Right atrium auricular region (tissue), 2 donors: ENCODE measurements around the gene RHBDD1. TPM values are rescaled to one million over a fixed set of nuclear protein-coding genes. Genes with fewer than 3 reads are reported as not detected.

Source experiments
- DNase-seq: peaks from one replicate; pipeline ENCODE4 v3.0.0-alpha.2; 2019; ENCODE audit warnings: low spot score
- H3K27ac ChIP-seq, 2 donors: fragments of 200-600 bp; sonication (generic); 1 replicate in 1 of 2; 2 replicates in 1 of 2; pipeline ENCODE4 v1.5.1; 2016 to 2019
- H3K27me3 ChIP-seq, 2 donors: fragments of 200-600 bp; sonication (generic); one replicate each; pipeline versions ENCODE4 v1.5.1 to v1.6.0; 2017 to 2019
- H3K36me3 ChIP-seq: fragments of 200-600 bp; sonication (generic); one replicate; pipeline ENCODE4 v1.5.1; 2016
- H3K4me1 ChIP-seq, 2 donors: fragments of 200-600 bp; sonication (generic); one replicate each; pipeline versions ENCODE4 v1.5.1 to v1.6.0; 2017 to 2019
- H3K4me3 ChIP-seq, 2 donors: fragments of 200-600 bp; sonication (generic); 1 replicate in 1 of 2; 2 replicates in 1 of 2; pipeline ENCODE4 v1.5.1; 2017 to 2019; ENCODE audit warnings: mild to moderate bottlenecking in 1 of 2, moderate library complexity in 1 of 2
- H3K9me3 ChIP-seq, 2 donors: fragments of 200-600 bp; sonication (generic); one replicate each; pipeline ENCODE4 v1.5.1; 2019
- total RNA-seq, 2 donors: library from RNA; depleted of rRNA; stranded (reverse); fragments of >200 nt; gene quantifications; one replicate each; pipeline ENCODE4 v1.1.0, GENCODE V29; 2016
- TF ChIP-seq, protein P1 (sequence below), 2 donors: fragments of 200-600 bp; sonication (generic); IDR thresholded peaks; one replicate each; pipeline ENCODE4 v1.5.1; 2019; ENCODE audit warnings: antibody characterized with exemption in 2 of 2

RHBDD1 gene
- total RNA-seq, 2 donors from 2014 or later: 12.3 to 16.1 TPM

DNA sequence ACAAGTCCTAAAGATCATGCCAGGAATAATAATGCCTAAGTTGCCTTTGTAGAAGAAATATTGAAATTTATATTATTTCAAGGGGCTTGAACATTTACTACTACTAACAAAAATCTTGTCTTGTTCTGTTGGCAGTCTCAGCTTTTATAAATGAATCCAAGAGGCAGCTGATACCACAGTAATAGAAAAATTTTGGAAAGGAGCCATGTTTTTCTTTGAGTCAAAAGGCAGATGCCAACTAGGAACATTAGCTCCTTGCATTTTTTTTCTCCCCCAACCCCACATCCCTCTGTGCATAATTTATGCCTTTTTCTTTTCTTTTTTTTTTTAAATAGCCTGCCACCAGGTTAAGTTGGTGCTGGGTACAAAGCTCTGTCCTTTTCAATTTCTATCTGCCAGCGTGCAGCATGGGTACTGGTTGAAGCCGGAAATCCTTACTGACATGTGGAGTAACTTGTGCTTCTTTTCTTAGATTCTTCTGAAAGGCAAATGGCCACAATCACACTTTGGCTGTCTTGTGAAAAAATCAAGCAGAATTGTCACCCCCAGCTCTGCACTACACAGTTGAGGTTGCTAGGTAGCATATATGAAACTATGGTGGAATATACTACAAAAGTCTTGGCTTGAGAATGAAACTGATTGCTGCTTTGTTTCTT, 98.8 kb downstream of the RHBDD1 start:
- no peaks in the 10 kb centered on the region for H3K27me3 ChIP-seq
- TF ChIP-seq, protein P1, sequence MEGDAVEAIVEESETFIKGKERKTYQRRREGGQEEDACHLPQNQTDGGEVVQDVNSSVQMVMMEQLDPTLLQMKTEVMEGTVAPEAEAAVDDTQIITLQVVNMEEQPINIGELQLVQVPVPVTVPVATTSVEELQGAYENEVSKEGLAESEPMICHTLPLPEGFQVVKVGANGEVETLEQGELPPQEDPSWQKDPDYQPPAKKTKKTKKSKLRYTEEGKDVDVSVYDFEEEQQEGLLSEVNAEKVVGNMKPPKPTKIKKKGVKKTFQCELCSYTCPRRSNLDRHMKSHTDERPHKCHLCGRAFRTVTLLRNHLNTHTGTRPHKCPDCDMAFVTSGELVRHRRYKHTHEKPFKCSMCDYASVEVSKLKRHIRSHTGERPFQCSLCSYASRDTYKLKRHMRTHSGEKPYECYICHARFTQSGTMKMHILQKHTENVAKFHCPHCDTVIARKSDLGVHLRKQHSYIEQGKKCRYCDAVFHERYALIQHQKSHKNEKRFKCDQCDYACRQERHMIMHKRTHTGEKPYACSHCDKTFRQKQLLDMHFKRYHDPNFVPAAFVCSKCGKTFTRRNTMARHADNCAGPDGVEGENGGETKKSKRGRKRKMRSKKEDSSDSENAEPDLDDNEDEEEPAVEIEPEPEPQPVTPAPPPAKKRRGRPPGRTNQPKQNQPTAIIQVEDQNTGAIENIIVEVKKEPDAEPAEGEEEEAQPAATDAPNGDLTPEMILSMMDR (IDR thresholded peaks at IDR 0.05): no peak
- no peaks in the 10 kb centered on the region for H3K36me3 ChIP-seq
- no peak overlapping the region for H3K4me3 ChIP-seq
- no peaks in the 10 kb centered on the region for H3K9me3 ChIP-seq
- no peak for DNase-seq
- H3K4me1 ChIP-seq: no peaks in the 10 kb centered on the region
- no peak overlapping the region for H3K27ac ChIP-seq

DNA sequence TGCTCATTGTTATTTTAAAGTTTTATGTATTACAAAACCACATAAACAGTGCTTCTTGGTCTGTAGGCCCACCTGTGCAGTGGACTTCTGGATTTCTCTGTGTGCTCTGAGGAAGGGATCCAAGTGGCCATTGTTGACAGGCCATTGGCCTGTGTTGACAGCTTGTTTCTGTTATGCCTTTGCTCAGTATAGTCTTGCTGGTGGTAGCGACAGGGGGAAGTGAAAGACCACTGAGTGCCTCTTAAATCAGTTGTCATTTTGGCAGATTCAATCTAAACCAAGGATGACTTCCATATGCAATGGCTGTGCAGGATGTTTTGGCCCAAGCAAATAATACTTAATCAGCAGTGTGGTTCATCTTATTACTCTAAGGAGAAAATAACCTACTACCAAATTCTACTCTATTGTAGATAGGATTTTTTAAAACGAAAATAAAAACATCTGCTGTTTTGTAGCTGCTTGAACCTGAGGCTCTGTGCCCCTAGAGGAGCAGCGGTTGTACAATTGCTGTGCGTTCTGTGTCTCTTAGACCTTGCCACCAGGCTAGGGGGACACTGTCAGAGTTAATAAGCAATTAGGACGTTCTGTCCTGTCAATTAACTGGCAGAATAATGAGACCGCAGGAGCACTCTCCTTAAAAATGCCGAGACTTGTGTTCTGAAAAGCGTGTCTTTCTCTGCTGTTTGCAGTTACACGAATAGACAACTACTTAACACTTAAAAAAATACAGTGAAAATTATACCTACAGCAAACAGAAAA, 108.2 kb downstream of the RHBDD1 start:
- Histone ChIP-seq H3K27me3 (no peaks in the 10 kb centered on the region), H3K4me3 (no peak overlapping the region), H3K27ac (no peak overlapping the region), H3K9me3 (peaks cover 0 to 8% of the 10 kb centered on the region in 2 donors), H3K36me3 (no peaks in the 10 kb centered on the region), H3K4me1 (no peaks in the 10 kb centered on the region)
- DNase-seq: no peak
- TF ChIP-seq, protein P1 (IDR thresholded peaks at IDR 0.05): no peak

DNA sequence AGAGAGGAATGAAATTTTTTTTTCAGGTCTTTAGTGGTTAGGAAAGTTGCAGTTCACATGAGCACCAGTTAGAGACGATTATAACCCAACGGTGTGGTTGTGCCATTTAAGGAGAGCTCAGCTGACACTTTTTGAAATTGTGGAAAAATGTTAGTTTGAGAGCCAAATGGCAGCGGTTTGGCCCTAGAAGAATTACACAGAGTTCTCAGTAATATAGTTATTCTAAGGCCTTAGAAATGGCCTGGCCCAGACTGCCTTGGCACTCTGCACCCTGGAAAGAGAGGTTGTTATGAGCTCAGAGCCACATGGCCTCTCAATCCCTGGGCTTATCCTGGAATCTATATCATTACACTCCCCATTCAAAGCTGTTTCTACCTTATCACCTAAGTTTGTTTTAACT, 117.4 kb downstream of the RHBDD1 start:
- TF ChIP-seq, protein P1 (IDR thresholded peaks at IDR 0.05): no peak
- Histone ChIP-seq H3K4me1 (peaks cover 0 to 5% of the 10 kb centered on the region in 2 donors), H3K27ac (no peak overlapping the region), H3K36me3 (no peaks in the 10 kb centered on the region), H3K9me3 (peaks cover 0 to 5% of the 10 kb centered on the region in 2 donors), H3K4me3 (no peak overlapping the region), H3K27me3 (no peaks in the 10 kb centered on the region)
- no peak for DNase-seq

DNA sequence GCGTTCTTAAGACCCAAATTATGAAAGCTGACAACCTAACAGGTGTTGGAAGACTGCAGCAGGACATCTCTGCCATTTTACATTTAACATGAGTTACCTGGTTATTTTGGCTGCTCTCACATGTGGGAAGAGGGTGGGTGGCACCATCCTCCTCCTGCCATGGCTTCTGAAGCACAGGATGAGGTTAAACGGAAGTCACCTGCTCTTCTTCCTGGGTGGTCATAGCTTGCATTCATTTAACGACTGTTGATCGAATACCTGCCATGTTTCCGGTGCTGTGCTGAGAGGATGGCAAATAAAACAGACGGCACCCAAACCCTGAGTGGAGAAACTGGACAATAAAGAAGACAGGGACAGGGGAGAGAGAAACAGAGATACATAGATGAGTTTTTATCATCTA, 118.0 kb downstream of the RHBDD1 start:
- Histone ChIP-seq H3K9me3 (peaks cover 0 to 6% of the 10 kb centered on the region in 2 donors), H3K4me3 (no peak overlapping the region)

GRCh38 chr2:226956659-226957058, 120.8 kb downstream of the RHBDD1 start:
- TF ChIP-seq, protein P1 (IDR thresholded peaks at IDR 0.05): no peak
- no peak overlapping the region for H3K4me3 ChIP-seq

More for the DNA sequence above, 118.0 kb downstream of the RHBDD1 start:
- DNase-seq: no peak
- Histone ChIP-seq H3K27ac (no peak overlapping the region), H3K36me3 (no peaks in the 10 kb centered on the region), H3K27me3 (no peaks in the 10 kb centered on the region), H3K4me1 (peaks cover 0 to 5% of the 10 kb centered on the region in 2 donors)
- TF ChIP-seq, protein P1 (IDR thresholded peaks at IDR 0.05): no peak

More at GRCh38 chr2:226956659-226957058, 120.8 kb downstream of the RHBDD1 start:
- DNase-seq: no peak
- Histone ChIP-seq H3K27me3 (no peaks in the 10 kb centered on the region), H3K36me3 (no peaks in the 10 kb centered on the region), H3K27ac (no peak overlapping the region), H3K9me3 (peaks cover 0 to 15% of the 10 kb centered on the region in 2 donors), H3K4me1 (peaks cover 0 to 5% of the 10 kb centered on the region in 2 donors)
